WTC11 (cell line): ENCODE data around the gene PINK1. TPM values are rescaled to one million over a fixed set of nuclear protein-coding genes. Genes with fewer than 3 reads are reported as not detected.

Experiments used
- ARID4B ChIP-seq: sonication (generic); formaldehyde crosslinking; IDR thresholded peaks from 2 replicates; pipeline ENCODE4 v1.8.0; 2023; ENCODE audit warnings: missing genetic modification reagents, mild to moderate bottlenecking, borderline replicate concordance
- KAT7 ChIP-seq: sonication (generic); formaldehyde crosslinking; IDR thresholded peaks from 2 replicates; pipeline ENCODE4 v1.8.1; 2023; ENCODE audit warnings: missing genetic modification reagents, mild to moderate bottlenecking, borderline replicate concordance
- MAX ChIP-seq: sonication (generic); formaldehyde crosslinking; IDR thresholded peaks from 2 replicates; pipeline ENCODE4 v1.8.0; 2022; ENCODE audit warnings: mild to moderate bottlenecking, missing genetic modification reagents
- RELA ChIP-seq: sonication (generic); formaldehyde crosslinking; IDR thresholded peaks from 2 replicates; pipeline ENCODE4 v1.8.1; 2022; ENCODE audit warnings: missing genetic modification reagents, mild to moderate bottlenecking, borderline replicate concordance
- ZNF396 ChIP-seq: fragments of 250-450 bp; sonication (Bioruptor Pico); IDR thresholded peaks from 2 replicates; pipeline ENCODE4 v1.8.0; 2021; ENCODE audit warnings: mild to moderate bottlenecking, moderate library complexity, borderline replicate concordance
- total RNA-seq: library from RNA; stranded (reverse); gene quantifications from 3 replicates; pipeline ENCODE4 v1.2.3, GENCODE V29; 2021

PINK1 gene
- total RNA-seq, 1 experiment from 2014 or later: 47.7 TPM

- TF ChIP-seq ZNF396 (no peak), MAX (CRISPR knock-in tag) (no peak), KAT7 (CRISPR knock-in tag) (no peak), RELA (no peak), ARID4B (CRISPR knock-in tag) (no peak)
Measured at GRCh38 chr1:20700636-20701215, 67.5 kb downstream of the PINK1 start (continued).

Other genes starting within 250 kb of the PINK1 start
- 10.0 to 10.9 TPM (median 10.1 TPM) in 3 replicates for gene CAMK2N1, start 147.2 kb upstream of the PINK1 start, total RNA-seq
- 21.0 to 22.2 TPM (median 21.9 TPM) in 3 replicates for gene MUL1, start 125.3 kb upstream of the PINK1 start, total RNA-seq
- 2.9 to 3.1 TPM (median 3.1 TPM) in 3 replicates for gene FAM43B, start 80.9 kb upstream of the PINK1 start, total RNA-seq
- 7.3 to 12.5 TPM (median 7.5 TPM) in 3 replicates for gene CDA, start 44.4 kb upstream of the PINK1 start, total RNA-seq
- 299 to 306 TPM (median 300 TPM) in 3 replicates for gene DDOST, start 27.9 kb downstream of the PINK1 start, total RNA-seq
- 8.1 to 16.1 TPM (median 14.3 TPM) in 3 replicates for gene KIF17, start 84.5 kb downstream of the PINK1 start, total RNA-seq
- gene SH2D5, start 99.2 kb downstream of the PINK1 start, total RNA-seq: 13.4 to 17.8 TPM (median 13.8 TPM) in 3 replicates
- gene HP1BP3, start 153.8 kb downstream of the PINK1 start, total RNA-seq: 121 to 140 TPM (median 132 TPM) in 3 replicates